GM12801 (cell line): ENCODE measurements around the gene ARPC4.

ENCODE experiments used
- TF ChIP-seq, protein P1 (sequence below): IDR thresholded peaks from one replicate; pipeline ENCODE4 v1.5.1; 2011; ENCODE audit warnings: control low read depth; ENCODE audit not compliant: insufficient read length; ENCODE audit errors: extremely low read depth

The ARPC4 gene

DNA sequence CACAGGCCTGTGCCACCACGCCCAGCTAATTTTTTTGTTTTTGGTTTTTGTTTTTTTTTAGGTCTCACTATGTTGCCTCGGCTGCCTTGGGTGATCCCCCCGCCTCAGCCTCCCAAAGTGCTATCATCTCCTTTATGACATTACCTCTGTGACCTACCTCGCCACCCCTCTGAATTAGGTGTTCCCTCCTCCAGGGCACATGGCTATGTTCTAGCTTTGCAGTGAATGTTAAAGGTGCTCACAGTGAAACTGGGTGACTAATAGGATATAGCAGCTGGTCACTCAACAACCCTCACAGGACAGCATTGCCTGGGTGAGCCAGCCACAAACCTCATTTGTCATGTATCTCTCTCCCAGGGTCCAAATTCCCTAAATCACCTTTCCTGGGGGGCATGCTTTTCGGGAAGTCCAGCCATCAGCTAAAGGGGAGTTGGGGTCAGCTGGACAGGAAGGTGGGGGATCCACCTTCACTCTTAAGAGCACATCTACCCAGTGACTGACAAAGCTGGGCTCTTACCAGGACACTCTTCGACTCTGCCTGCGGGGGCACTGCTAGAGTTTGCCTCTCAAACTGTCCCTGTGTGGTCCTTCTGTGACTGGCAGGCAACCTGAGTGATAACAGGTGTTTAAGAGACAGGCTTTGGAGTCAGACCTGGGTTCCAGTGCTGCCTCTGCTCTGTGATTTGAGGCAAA is 15.6 kb downstream of the ARPC4 start:
- TF ChIP-seq, protein P1, sequence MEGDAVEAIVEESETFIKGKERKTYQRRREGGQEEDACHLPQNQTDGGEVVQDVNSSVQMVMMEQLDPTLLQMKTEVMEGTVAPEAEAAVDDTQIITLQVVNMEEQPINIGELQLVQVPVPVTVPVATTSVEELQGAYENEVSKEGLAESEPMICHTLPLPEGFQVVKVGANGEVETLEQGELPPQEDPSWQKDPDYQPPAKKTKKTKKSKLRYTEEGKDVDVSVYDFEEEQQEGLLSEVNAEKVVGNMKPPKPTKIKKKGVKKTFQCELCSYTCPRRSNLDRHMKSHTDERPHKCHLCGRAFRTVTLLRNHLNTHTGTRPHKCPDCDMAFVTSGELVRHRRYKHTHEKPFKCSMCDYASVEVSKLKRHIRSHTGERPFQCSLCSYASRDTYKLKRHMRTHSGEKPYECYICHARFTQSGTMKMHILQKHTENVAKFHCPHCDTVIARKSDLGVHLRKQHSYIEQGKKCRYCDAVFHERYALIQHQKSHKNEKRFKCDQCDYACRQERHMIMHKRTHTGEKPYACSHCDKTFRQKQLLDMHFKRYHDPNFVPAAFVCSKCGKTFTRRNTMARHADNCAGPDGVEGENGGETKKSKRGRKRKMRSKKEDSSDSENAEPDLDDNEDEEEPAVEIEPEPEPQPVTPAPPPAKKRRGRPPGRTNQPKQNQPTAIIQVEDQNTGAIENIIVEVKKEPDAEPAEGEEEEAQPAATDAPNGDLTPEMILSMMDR = no peak

- TF ChIP-seq, protein P1 = no peak
Measured at GRCh38 chr3:9809239-9809614, 16.3 kb downstream of the ARPC4 start.

DNA sequence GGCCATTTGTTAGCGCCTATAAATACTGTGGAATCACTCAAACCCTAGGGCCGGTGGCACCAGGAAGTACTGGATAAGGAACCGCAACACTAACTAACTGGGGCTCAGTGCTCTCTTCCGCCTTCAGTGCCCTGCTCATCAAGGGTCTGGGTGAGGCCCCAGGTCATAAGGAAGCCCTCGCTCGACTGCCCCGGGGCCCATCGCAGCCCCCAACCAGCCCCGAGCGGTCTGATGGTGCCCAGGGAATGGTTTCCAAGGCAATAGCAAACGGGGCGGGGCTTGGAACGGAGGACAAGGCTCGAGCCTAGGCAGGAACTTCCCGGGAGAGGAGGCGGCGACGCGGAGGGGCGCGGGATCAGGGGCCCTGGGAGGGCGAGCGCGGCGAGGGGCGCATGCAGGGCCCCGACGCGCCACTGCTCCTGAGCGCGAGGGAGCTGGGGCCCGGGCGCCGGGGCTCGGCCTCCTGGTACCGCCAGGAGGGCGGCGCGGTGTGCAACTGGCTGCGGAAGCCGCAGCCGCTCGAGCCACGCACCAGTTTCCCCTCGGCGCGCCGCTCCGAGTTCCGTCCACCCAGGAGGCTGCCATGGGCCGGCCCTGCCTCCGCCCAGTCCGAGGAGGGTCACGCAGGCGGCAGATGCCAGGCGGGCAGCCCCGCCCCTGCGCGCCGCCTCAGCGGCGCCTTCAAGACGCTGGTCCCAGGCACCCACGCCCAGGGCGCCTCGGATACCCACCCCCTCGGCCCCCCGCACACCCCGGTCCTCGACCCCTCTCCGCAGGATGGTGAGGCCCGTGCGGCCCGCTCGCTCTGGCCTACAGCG is 16.9 kb downstream of the ARPC4 start, which contains the start of gene TTLL3:
Gene TTLL3, plus strand, starts transcription at position 648 of the 818 bp plus-strand sequence. CDS start 400 bp downstream, outside the sequence.
- TF ChIP-seq, protein P1 = no peak

DNA sequence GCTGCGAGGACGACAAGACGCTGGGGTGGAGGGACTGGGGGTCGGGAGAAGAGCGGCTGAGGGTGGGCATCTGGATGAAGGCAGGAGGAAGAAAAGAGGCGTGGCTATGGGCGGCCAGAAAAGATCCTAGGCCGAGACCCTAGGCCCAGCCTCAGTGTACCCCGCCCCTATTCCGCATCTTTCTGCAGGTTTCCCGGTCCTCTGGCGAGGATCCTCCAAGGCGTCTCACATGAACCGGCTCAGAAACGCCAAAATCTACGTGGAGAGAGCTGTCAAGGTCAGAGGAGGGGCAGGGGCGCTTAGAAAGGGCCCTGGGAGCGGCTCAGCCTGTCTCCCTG is 17.5 kb downstream of the ARPC4 start:
- TF ChIP-seq, protein P1 = no peak

- TF ChIP-seq, protein P1 = no peak
Measured at GRCh38 chr3:9810846-9811245, 18.0 kb downstream of the ARPC4 start.

- TF ChIP-seq, protein P1 = no peak
Measured at GRCh38 chr3:9812870-9813483, 20.1 kb downstream of the ARPC4 start.

GRCh38 chr3:9815986-9816385 is 23.1 kb downstream of the ARPC4 start:
- TF ChIP-seq, protein P1 = no peak
